HL-60/S4 treated with retinoic acid at 250 ng/mL for 4 days and 3 days (cell line): ENCODE measurements around the gene COA7.
"Not testable (repeated sequence)": the region's sequence is repeated elsewhere in the genome, so short reads cannot be mapped to it uniquely, and the experiment has no call there.

Experiments
- in situ Hi-C: fragments of 300-500 bp; cut with MboI; formaldehyde crosslinking; loops from 2 replicates; pipeline ENCODE4 v1.7.0; 2022; ENCODE audit warnings: low sequenced_read_pairs

COA7 gene

GRCh38 chr1:52697795-52698674, at the start of gene COA7:
TSS of gene COA7 (minus strand) at chr1:52698347. CDS start at chr1:52698326, 21 bp downstream.
- in situ Hi-C loops = loop anchor here (25.0 kb wide), 1 partner anchor 586 kb away; no protein-coding TSS in a partner anchor

GRCh38 chr1:52747450-52747849, 49.3 kb upstream of the COA7 start:
- in situ Hi-C loops = no loop called here

GRCh38 chr1:52746189-52746588, 48.0 kb upstream of the COA7 start:
- in situ Hi-C loops = no loop called here

DNA sequence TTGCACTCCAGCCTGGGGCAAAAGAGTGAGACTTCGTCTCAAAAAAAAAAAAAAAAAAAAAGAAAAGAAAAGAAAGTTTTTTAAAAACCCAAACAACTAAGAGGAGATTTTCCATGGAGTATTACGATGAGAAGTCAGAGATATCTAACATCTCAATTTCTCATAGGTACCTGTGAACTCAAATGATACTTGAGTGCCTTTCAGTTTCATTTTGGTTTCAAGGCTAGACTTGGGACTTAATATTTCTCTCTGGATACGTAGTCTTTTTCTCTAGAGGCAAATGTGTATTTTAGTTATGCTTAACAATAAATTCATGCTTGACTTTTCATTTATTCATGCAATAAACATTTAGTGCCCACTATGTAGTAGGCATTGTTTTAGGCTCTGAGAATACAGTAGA, 43.1 kb upstream of the COA7 start:
- in situ Hi-C loops = no loop called here

DNA sequence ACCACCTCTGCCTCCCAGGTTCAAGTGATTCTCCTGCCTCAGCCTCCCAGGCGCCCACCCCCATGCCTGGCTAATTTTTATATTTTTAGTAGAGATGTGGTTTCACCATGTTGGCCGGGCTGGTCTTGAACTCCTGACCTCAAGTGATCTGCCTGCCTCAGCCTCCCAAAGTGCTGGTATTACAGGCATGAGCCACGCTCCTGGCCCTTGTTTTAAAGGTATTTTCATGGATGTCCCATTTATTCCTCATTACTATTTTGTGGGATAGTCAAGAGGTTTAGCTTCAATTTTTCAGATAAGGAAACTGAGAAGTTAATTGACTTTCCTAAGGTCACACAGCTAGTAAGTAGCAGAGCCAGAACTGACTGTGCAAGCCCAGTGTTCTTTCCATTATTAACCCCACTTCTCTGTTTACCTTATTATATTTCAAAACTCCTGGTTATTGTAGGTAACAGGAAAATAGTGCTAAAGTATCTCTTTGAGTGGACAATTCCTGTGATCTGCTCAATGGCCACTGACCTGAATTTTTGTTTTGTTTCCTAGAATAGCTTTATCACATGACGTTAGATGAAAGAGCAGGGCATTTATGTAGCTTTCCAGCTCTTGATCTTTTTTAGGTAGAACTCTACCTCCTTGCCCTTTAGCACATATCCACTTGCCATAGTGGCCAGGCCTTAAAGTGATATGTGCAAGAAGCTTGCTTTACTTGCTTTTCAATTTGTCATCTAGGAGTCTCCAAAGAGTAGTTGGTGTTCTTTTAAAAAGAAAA, 41.7 kb upstream of the COA7 start:
- in situ Hi-C loops = no loop called here

GRCh38 chr1:52738893-52739292, 40.7 kb upstream of the COA7 start:
- in situ Hi-C loops = no loop called here

DNA sequence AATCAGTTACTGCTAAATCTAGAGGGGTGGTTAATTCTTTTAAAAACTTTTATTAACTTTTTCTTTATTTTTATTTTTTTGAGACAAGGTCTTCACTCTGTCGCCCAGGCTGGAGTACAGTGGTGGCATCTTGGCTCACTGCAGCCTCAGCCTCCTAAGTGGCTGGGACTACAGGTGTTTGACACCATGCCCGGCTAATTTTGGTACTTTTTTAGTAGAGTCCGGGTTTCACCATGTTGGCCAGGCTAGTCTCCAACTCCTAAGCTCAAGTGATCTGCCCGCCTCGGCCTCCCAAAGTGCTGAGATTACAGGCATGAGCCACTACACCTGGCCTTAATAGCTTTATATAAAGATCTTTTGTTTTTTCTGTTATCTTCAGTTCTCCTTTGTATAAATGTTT, 40.0 kb upstream of the COA7 start:
- in situ Hi-C loops = no loop called here

DNA sequence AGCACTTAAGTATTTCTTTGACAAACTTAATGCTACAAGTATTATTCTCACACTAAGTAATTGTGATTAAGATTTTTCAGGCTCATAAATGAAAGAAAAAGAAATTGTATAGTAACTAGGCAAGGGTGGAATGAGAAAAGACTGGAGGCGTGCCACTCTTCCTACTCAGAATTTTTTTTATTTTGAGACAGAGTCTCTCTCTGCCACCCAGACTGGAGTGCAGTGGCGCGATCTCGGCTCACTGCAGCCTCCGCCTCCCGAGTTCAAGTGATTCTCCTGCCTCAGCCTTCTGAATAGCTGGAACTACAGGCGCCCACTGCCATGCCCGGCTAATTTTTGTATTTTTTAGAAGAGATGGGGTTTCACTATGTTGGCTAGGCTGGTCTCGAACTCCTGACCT, 37.2 kb upstream of the COA7 start:
- in situ Hi-C loops = not testable (repeated sequence)

- in situ Hi-C loops = no loop called here
Measured at GRCh38 chr1:52733368-52733767, 35.2 kb upstream of the COA7 start.

GRCh38 chr1:52727956-52728656, 30.0 kb upstream of the COA7 start:
- in situ Hi-C loops = no loop called here

DNA sequence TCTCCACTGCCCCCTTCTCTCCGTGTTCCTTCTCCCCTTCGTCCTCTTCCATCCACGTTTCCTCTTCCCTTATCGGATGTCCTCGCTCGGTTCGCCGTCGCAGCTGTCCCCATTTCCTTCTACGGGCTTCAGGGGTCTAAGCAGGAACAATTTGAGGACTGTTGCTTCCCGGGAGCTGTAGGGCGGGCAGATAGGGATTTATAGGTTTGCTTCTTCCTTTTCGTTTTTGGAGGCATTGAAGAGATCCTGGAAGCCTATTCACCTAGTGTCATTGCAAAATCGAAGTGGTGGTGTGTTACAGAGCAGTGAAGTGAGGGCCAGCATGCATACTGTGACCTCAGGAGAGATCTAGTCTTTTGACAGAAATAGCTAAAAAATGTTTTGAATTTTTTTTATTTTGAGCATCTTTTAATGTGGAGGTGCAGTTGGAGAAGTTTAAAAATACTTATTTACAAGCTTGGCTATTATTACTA, 29.0 kb upstream of the COA7 start:
- in situ Hi-C loops = no loop called here

DNA sequence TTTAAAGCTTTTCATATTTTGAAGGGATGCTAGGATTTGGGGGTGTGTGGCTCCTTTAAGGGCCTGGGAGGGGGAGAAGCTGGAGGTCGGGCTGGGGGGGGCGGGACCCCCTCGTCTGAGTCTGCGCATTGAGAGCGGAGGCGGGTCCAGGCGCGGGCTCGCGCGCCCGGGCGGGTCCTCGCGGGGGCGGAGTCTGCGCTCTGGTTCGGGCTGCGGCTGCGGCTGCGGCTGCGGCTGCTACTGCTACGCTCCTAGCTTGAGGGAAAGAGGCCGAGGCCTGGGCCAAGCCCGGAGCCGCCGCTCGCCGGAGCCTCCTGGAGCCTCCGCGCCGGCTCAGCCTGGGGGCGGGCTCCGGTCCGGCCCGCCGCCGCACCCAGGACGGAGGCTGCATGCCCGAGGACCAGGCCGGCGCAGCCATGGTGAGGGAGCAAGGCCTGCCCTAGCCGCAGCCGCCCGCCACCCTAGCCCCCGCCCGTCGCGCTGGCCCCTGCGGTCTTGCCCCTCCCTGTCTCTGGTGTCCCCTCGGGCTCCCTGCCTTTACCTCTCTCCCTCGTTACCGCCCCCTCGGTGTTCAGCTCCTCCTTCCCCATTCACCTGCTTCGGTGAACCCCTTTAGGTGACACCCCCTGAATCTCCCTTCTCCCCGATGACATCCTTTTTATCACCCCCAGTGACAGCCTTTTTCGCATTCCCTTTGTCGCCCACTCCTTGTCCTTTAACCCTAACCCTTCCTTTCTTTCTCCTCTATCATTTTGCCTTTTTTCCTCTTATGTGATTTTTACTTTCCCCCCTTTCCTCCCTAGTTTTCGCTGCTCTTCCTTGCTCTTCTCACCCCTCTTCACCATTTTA, 28.3 kb upstream of the COA7 start, which contains the start of gene ZYG11B:
ZYG11B (plus strand) TSS at position 189 of the 849 bp plus-strand sequence; CDS start at position 390, 201 bp downstream.
- in situ Hi-C loops = no loop called here

DNA sequence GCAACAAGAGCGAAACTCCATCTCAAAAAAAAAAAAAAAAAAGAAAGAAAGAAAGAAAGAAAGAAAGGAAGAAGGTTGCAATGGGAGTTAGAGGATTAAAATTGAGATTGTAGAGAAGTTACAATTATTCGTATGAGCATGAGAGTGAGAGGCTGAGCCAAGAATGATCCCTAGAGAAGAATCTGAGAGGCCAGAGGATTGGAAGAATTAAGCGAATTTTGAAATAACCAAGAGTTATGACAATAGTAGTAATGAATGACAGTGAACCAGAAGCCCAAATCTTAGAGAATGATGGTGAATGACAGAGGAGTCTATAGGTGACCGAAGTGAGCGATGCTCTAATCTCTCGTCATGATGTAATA, 27.7 kb upstream of the COA7 start:
- in situ Hi-C loops = no loop called here

DNA sequence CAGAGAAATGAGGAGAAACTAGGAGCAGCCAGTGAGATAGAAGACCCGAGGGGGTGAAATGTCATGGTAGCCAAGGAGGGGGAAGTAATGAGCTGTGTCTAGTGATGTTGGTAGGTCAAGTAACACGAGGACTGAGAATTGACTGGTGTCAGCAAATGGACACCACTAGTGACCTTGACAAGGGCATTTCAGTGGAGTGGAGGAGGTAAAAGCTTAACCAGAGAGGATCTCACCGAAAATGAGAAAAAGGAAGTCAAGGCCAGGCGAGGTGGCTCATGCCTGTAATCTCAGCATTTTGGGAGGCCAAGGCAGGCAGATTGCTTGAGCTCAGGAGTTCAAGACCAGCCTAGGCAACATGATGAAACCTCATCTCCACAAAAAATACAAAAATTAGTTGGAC, 25.1 kb upstream of the COA7 start:
- in situ Hi-C loops = no loop called here

GRCh38 chr1:52715296-52715695, 17.1 kb upstream of the COA7 start:
- in situ Hi-C loops = not testable (repeated sequence)

GRCh38 chr1:52713590-52713989, 15.4 kb upstream of the COA7 start:
- in situ Hi-C loops = no loop called here

DNA sequence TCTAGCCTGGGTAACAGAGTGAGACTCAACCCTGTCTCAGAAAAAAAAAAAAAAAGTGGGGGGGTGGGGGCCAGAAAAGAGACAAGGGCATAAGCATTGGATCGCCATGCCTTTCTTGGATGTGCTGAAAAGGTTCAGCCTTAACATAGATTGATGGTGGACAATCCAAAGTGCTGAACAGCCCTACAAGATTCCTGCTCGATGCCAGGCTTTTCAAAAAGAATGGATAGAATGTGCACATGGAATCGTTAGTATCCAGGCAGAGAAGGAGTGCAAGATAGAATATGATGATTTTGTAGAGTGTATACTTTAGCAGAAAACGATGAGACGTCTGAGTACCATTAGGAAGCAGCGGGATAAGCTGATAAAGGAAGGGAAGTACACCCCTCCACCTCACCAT, 10.9 kb upstream of the COA7 start:
- in situ Hi-C loops = no loop called here

DNA sequence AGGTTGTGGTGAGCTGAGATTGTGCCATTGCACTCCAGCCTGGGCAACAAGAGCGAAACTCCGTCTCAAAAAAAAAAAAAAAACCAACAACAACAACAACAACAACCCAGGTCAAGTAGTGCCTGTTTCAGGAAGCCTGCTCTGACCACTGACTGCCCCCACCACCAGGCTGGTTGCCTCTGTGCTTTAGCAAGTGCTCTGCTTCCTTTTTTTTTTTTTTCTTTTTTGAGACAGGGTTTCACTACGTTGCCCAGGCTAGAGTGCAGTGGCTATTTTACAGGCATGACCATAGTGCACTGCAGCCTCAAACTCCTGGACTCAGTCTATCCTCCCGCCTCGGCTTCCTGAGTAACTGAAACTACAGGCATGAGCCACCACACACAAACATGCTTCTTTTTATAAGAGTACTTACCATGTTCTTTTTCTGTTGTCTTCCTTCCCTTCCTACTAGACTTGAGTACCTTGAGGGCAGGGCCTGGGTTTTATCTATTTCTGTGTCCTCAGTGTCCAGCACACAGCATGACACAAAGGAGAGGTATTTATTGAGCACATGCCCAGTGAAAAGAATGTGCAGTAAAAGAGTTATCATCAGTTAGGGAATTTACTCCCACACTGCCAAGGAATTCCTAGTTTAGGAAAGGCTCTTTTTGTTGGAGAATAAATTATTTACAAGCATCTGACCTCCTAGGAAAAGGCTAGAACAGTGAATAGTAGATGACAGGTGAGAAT, 9.9 kb upstream of the COA7 start:
- in situ Hi-C loops = no loop called here
